Measurements from ENCODE around the gene EIF3L.

The EIF3L gene

GRCh38 chr22:37906364-37907008 lies 57.3 kb downstream of the EIF3L start:
- DNase-seq: peak; percentile 65

GRCh38 chr22:37907036-37907954 lies 58.1 kb downstream of the EIF3L start:
- no peak for DNase-seq

GRCh38 chr22:37909766-37910165 lies 60.5 kb downstream of the EIF3L start:
- no peak for DNase-seq

- DNase-seq: no peak
Measured at GRCh38 chr22:37910890-37911672, 61.9 kb downstream of the EIF3L start.

DNA sequence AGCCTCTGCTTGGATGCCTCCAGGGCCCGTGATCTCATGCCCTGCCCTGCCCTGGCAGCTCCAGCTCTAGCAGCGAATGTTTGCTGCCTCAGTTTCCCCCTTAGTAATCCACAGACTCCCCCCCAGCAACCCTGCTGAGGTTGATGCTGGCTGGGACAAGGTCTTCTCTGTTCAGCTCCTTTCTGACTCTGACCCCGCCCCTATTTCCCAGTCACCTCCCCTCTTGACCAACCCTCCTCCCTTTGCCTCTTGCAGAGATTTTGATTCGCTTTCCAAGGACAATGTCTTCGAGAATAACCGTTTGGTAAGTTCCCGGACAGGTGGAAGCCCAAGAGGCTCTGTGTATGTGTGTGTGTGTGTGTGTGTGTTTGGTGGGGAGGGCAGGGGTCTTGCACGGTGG lies 62.5 kb downstream of the EIF3L start:
- DNase-seq: no peak

DNA sequence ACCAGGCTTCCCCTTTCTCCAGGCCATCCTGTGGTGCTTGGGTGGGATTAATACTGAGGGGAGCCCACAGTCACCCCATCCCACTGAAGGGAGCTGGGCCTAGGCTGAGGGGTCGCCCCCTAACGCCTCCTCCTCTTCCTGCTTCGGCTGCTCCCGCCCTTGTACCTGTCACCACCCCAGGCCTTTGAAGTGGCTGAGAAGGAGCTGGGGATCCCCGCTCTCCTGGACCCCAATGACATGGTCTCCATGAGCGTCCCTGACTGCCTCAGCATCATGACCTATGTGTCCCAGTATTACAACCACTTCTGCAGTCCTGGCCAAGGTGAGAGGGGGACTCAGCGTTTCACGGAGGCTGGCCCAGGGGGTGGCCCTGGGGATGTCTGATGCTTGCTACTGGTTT lies 63.0 kb downstream of the EIF3L start:
- no peak for DNase-seq

- DNase-seq: no peak
Measured at GRCh38 chr22:37913233-37913721, 64.1 kb downstream of the EIF3L start.

DNA sequence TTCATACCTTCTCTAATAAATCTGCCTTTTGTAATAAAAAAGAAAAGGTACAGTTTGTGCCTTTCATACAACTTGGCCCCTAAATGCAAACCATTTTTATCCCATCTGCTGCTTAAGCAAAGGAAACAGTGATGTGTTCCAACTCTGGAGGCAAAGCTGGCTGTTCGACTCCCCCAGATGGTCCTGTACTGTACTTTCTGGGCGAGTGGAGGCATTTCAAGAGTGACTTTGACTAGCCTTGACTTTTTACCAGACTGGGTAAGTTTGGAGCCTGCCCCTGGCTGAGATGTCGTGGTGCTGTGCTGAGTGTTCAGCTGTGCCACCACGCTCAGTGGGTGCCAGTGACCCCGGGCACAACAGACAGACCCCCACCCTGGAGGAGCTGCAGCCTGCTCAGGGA lies 67.1 kb downstream of the EIF3L start:
- no peak for DNase-seq

DNA sequence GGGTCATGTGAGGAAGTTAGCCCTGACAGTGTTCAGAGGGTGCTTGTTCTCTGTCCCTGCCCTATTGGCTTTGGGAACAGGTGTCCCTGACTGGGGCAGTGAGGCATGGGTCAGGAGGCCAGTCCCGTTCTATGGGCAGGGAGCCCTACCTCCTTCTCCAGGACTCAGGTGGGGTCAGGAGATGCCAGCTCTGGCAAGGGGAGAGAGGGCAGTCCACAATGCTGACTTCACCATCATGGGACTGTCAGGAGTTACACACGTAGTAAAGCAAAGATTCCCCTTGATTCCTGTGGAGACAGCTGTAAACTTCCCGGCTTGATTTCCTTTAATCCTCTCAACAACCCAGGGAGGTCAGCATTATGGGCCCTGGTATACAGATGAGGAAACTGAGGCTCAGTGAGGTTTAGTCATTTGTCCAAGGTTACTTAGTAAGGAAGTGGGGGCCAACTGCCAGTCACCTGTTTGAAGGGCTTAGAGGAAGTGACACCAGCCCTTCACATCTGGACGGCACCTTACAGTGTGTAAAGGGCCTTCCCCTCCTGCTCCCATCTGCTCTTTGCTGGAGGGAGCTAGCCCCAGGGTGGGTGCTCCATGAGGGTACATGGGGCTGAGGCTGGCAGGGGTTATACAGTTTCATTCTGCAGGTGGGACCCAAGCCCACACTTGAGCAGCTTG lies 68.8 kb downstream of the EIF3L start:
- DNase-seq: no peak

- no peak for DNase-seq
Measured at GRCh38 chr22:37918580-37919270, 69.5 kb downstream of the EIF3L start.

DNA sequence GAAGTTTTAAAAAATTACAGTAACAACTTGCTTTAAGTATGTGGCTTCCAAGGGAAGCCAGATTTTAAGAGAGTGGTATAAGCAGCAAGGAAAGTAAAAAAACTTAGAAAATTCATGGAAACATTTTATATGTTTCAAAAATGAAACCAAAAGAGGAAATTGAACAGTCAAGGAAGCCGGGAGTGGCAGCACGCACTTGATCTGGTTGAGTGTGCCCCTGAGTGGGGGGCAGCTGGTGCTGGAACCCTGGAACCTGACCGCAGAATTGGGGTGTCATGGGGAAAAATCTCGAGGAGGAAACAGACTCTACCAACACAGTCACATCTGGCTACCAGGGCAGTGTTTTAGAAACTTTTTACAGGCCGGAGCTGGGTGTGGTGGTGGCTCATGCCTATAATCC lies 70.9 kb downstream of the EIF3L start:
- no peak for DNase-seq

DNA sequence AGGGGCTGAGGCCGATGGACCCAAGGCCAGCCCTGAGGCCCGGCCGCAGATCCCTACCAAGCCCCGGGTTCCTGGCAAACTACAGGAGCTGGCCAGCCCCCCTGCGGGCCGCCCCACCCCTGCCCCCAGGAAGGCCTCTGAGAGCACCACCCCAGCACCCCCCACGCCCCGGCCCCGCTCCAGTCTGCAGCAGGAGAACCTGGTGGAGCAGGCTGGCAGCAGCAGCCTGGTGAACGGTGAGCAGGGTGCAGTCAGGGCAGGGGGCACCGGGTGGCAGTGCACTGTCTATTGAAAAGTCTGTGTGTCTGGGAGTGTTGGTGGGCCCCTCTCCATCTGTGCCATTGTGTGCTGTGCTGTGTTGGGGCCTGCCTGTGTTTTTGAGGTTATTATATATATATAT lies 73.0 kb downstream of the EIF3L start:
- DNase-seq: no peak

GRCh38 chr22:37923927-37924326 lies 74.7 kb downstream of the EIF3L start:
- DNase-seq: no peak

- DNase-seq: no peak
Measured at GRCh38 chr22:37924386-37925065, 75.3 kb downstream of the EIF3L start.

DNA sequence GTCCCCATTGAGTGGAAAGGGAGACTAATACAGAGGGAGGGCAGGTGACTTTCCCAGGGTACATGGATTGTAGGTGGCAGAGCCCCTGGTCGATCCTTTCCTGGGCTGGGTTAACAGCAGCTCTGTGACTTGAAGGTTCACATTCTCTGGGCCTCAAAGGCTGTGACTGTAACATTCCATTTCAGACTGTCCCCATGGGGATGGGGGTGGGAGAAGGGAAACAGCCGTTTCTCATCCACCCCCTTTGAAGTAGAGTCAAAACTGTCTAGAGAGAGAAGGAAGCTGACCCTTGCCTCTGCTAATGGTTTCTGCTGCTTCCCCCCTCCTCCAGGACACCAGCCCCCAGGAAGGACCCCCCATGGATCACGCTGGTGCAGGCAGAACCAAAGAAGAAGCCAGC lies 76.1 kb downstream of the EIF3L start:
- DNase-seq: no peak

GRCh38 chr22:37925767-37926166 lies 76.5 kb downstream of the EIF3L start:
- DNase-seq: no peak

DNA sequence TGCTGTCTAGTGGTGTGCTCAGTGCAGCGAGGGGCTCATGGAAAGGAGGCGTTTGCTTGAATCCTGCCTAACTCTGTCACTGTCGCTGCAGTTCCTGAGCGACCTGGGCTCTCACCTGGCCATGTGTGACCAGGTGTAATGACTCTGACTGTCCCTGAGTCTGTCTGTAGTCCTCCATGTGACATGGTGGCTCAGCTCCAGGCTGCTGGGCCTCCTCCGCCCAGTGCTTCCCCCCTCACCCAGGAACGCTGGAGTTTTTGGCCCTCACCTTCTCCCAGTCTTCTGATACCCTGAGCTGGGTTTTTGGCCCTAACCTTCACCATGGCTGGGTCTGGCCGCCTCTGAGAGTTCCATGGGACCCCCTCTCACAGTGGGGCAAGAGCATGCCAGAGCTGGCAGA lies 77.1 kb downstream of the EIF3L start:
- DNase-seq: no peak

- no peak for DNase-seq
Measured at GRCh38 chr22:37926771-37927636, 77.8 kb downstream of the EIF3L start.

DNA sequence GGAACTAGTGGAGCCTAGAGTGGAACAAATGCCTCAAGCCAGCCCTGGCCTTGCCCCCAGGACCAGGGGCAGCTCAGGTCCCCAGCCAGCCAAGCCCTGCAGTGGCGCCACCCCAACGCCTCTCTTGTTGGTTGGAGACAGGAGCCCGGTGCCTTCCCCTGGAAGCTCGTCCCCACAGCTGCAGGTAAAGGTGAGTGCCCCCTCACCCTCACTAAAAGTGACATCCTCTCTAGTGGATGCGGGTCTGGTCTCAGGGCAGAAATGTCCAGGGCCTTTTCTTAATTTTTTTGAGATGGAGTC lies 78.4 kb downstream of the EIF3L start:
- no peak for DNase-seq

- DNase-seq: no peak
Measured at GRCh38 chr22:37929390-37929789, 80.2 kb downstream of the EIF3L start.

Data from CD4-positive, alpha-beta T cell treated with Interleukin-17A for 4 hours (primary cell).